OCI-LY7 (cell line): ENCODE results near the gene PDSS1.

Experiments used
- CTCF ChIP-seq: fragments of 200-600 bp; sonication (generic); conservative IDR thresholded peaks from 2 replicates; pipeline ENCODE4 v1.5.1; 2014; ENCODE audit warnings: mild to moderate bottlenecking, antibody characterized with exemption, low read length, moderate library complexity, mixed read lengths
- EZH2phosphoT487 ChIP-seq: fragments of 200-600 bp; sonication (generic); IDR thresholded peaks from 2 replicates; pipeline ENCODE4 v1.6.1; 2018; ENCODE audit warnings: low read depth, borderline replicate concordance, mild to moderate bottlenecking, mixed run types, antibody characterized with exemption, low read length, moderate library complexity, mixed read lengths

- TF ChIP-seq CTCF, result no peak
- no peak for TF ChIP-seq EZH2phosphoT487
These were observed 33.1 kb downstream of the PDSS1 start for GRCh38 chr10:26730552-26730951.
